HEK293 (cell line): ENCODE results near the gene UFM1.

Experiments
- CTCF ChIA-PET: fragments of 350-600 bp; formaldehyde crosslinking; extraction: SDS; loops from one replicate; lab custom pipeline; 2021; ENCODE audit warnings: antibody characterized with exemption; lab: Yijun Ruan, JAX
- POLR2A ChIA-PET: fragments of 300-600 bp; formaldehyde crosslinking; extraction: SDS; loops from one replicate; lab custom pipeline; 2020; ENCODE audit warnings: antibody characterized with exemption, inconsistent platforms; lab: Yijun Ruan, JAX
- H3K27ac ChIP-seq: fragments of 200-500 bp; sonication (Bioruptor generic); 2 replicates; pipeline ENCODE4 v1.5.1; 2014; ENCODE audit warnings: low read depth, low read length, control low read depth, inconsistent platforms; ENCODE audit errors: extremely low read depth
- H3K36me3 ChIP-seq, 2 experiments: fragments of 200-500 bp in 1 of 2; sonication (Bioruptor generic) in 1 of 2; 1 replicate in 1 of 2; 2 replicates in 1 of 2; pipeline ENCODE4 v1.5.1; 2014 to 2017; ENCODE audit warnings: inconsistent platforms in 2 of 2, low read length in 2 of 2; ENCODE audit not compliant: control insufficient read depth in 2 of 2, insufficient read depth in 1 of 2
- H3K4me1 ChIP-seq: fragments of 200-500 bp; sonication (Bioruptor generic); 2 replicates; pipeline ENCODE4 v1.5.1; 2014; ENCODE audit warnings: mild to moderate bottlenecking, low read length, inconsistent platforms; ENCODE audit not compliant: control insufficient read depth, insufficient read depth
- H3K4me3 ChIP-seq: 2 replicates; pipeline ENCODE4 v1.5.1; 2011; ENCODE audit warnings: low read depth, mild to moderate bottlenecking, control low read depth, low read length, moderate library complexity
- H3K9me3 ChIP-seq: fragments of 200-500 bp; sonication (Bioruptor generic); 2 replicates; pipeline ENCODE4 v1.5.1; 2014; ENCODE audit warnings: low read depth, low read length, inconsistent platforms; ENCODE audit not compliant: control insufficient read depth, insufficient read depth
- PRDM2 ChIP-seq: fragments of 450-650 bp; formaldehyde crosslinking; IDR thresholded peaks from 2 replicates; pipeline ENCODE4 v1.5.1; 2016; ENCODE audit warnings: missing biosample characterization, missing genetic modification characterization, borderline replicate concordance
- TCF7L2 ChIP-seq: IDR thresholded peaks from 2 replicates; pipeline ENCODE4 v1.6.1; 2011; ENCODE audit warnings: low read depth, mild to moderate bottlenecking, inconsistent platforms, low read length, moderate library complexity, borderline replicate concordance
- ZBTB21 ChIP-seq: fragments of 450-650 bp; formaldehyde crosslinking; IDR thresholded peaks from 2 replicates; pipeline ENCODE4 v1.5.1; 2017; ENCODE audit warnings: missing biosample characterization, missing genetic modification characterization
- ZBTB44 ChIP-seq: fragments of 450-650 bp; IDR thresholded peaks from 2 replicates; pipeline ENCODE4 v1.5.1; 2018; ENCODE audit warnings: missing biosample characterization, mild to moderate bottlenecking, missing genetic modification characterization
- ZNF169 ChIP-seq: fragments of 450-650 bp; formaldehyde crosslinking; IDR thresholded peaks from 2 replicates; pipeline ENCODE4 v1.5.1; 2016; ENCODE audit warnings: missing biosample characterization, missing genetic modification characterization
- ZNF488 ChIP-seq: fragments of 450-650 bp; formaldehyde crosslinking; IDR thresholded peaks from 2 replicates; pipeline ENCODE4 v1.5.1; 2016; ENCODE audit warnings: missing biosample characterization, missing genetic modification characterization
- ZNF561 ChIP-seq: fragments of 450-650 bp; IDR thresholded peaks from 2 replicates; pipeline ENCODE4 v1.5.1; 2018; ENCODE audit warnings: missing biosample characterization, missing genetic modification characterization, borderline replicate concordance
- ZNF600 ChIP-seq: fragments of 450-650 bp; formaldehyde crosslinking; IDR thresholded peaks from 2 replicates; pipeline ENCODE4 v1.5.1; 2016; ENCODE audit warnings: missing biosample characterization, missing genetic modification characterization
- ZNF623 ChIP-seq: fragments of 450-650 bp; formaldehyde crosslinking; IDR thresholded peaks from 2 replicates; pipeline ENCODE4 v1.5.1; 2016; ENCODE audit warnings: missing biosample characterization, missing genetic modification characterization
- ZNF654 ChIP-seq: fragments of 450-650 bp; formaldehyde crosslinking; IDR thresholded peaks from 2 replicates; pipeline ENCODE4 v1.5.1; 2016; ENCODE audit warnings: low read depth, missing biosample characterization, missing genetic modification characterization
- ZNF677 ChIP-seq: fragments of 450-650 bp; IDR thresholded peaks from 2 replicates; pipeline ENCODE4 v1.5.0; 2018; ENCODE audit warnings: missing biosample characterization, mild to moderate bottlenecking, missing genetic modification characterization, moderate library complexity
- ZNF76 ChIP-seq: fragments of 450-650 bp; formaldehyde crosslinking; IDR thresholded peaks from 2 replicates; pipeline ENCODE4; 2016; ENCODE audit warnings: low read depth, missing biosample characterization, missing genetic modification characterization, borderline replicate concordance
- ZSCAN4 ChIP-seq: fragments of 450-650 bp; formaldehyde crosslinking; IDR thresholded peaks from 2 replicates; pipeline ENCODE4 v1.5.1; 2017; ENCODE audit warnings: missing biosample characterization, missing genetic modification characterization
- TF ChIP-seq, protein P1 (sequence below): fragments of 450-650 bp; formaldehyde crosslinking; IDR thresholded peaks from 2 replicates; pipeline ENCODE4 v1.5.1; 2016; ENCODE audit warnings: missing biosample characterization, missing genetic modification characterization
- TF ChIP-seq, protein P2 (sequence below): fragments of 450-650 bp; formaldehyde crosslinking; IDR thresholded peaks from 2 replicates; pipeline ENCODE4 v1.5.1; 2016; ENCODE audit warnings: missing biosample characterization, missing genetic modification characterization
- TF ChIP-seq, protein P3 (sequence below): fragments of 450-650 bp; formaldehyde crosslinking; conservative IDR thresholded peaks from 2 replicates; pipeline ENCODE4 v1.5.1; 2016; ENCODE audit warnings: low read depth, missing biosample characterization, missing genetic modification characterization

UFM1 gene

GRCh38 chr13:38361542-38362262 is 12.1 kb downstream of the UFM1 start:
- Histone ChIP-seq H3K27ac (no peak overlapping the region), H3K36me3 (peaks cover 0 to 28% of the 10 kb centered on the region in 2 experiments; a peak in 2 of 3 replicates), H3K9me3 (no peaks in the 10 kb centered on the region), H3K4me3 (no peak overlapping the region), H3K4me1 (no peaks in the 10 kb centered on the region)
- TF ChIP-seq, protein P1, sequence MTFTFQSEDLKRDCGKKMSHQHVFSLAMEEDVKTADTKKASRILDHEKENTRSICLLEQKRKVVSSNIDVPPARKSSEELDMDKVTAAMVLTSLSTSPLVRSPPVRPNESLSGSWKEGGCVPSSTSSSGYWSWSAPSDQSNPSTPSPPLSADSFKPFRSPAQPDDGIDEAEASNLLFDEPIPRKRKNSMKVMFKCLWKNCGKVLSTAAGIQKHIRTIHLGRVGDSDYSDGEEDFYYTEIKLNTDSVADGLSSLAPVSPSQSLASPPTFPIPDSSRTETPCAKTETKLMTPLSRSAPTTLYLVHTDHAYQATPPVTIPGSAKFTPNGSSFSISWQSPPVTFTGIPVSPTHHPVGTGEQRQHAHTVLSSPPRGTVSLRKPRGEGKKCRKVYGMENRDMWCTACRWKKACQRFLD (tag by site-specific recombination), result no peak
- TF ChIP-seq ZNF677 (tag by site-specific recombination) (peak; percentile 49; the same call in 1 of the 2 replicates), ZBTB44 (tag by site-specific recombination) (no peak), ZNF76 (tag by site-specific recombination) (no peak), ZNF488 (tag by site-specific recombination) (no peak)
- TF ChIP-seq, protein P2, sequence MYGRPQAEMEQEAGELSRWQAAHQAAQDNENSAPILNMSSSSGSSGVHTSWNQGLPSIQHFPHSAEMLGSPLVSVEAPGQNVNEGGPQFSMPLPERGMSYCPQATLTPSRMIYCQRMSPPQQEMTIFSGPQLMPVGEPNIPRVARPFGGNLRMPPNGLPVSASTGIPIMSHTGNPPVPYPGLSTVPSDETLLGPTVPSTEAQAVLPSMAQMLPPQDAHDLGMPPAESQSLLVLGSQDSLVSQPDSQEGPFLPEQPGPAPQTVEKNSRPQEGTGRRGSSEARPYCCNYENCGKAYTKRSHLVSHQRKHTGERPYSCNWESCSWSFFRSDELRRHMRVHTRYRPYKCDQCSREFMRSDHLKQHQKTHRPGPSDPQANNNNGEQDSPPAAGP, result no peak
- POLR2A ChIA-PET, result no interaction called here
- CTCF ChIA-PET, result interaction anchor here (0.6 kb wide), 1 partner anchor 55 kb away, joined by 4 read pairs; no protein-coding TSS in a partner anchor

DNA sequence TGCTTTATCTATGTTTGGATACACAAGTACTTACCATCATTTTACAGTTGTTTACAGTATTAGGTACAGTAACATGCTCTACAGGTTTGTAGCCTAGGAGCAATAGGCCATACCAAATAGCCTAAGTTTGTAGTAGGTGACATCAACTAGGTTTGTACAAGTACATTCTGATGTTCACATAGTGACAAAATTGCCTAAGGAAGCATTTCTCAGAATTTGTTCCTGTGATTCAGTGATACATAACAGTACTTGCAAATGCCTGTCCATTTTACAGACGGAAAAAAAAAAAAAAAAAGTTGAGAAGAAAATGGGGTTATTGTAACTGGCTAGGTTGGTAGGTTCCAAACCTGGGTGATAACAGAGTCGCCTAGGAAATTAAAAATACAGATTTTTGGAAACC is 13.6 kb downstream of the UFM1 start:
- no peaks in the 10 kb centered on the region for H3K4me1 ChIP-seq
- no peak overlapping the region for H3K27ac ChIP-seq
- ChIA-PET CTCF (no interaction called here), POLR2A (no interaction called here)
- no peaks in the 10 kb centered on the region for H3K9me3 ChIP-seq
- no peak overlapping the region for H3K4me3 ChIP-seq
- peaks cover 0 to 25% of the 10 kb centered on the region in 2 experiments; a peak in 2 of 3 replicates for H3K36me3 ChIP-seq
- TF ChIP-seq ZBTB21 (tag by site-specific recombination), result no peak
- no peak for TF ChIP-seq ZNF76 (tag by site-specific recombination)
- no peak for TF ChIP-seq ZSCAN4 (tag by site-specific recombination)
- TF ChIP-seq, protein P3, sequence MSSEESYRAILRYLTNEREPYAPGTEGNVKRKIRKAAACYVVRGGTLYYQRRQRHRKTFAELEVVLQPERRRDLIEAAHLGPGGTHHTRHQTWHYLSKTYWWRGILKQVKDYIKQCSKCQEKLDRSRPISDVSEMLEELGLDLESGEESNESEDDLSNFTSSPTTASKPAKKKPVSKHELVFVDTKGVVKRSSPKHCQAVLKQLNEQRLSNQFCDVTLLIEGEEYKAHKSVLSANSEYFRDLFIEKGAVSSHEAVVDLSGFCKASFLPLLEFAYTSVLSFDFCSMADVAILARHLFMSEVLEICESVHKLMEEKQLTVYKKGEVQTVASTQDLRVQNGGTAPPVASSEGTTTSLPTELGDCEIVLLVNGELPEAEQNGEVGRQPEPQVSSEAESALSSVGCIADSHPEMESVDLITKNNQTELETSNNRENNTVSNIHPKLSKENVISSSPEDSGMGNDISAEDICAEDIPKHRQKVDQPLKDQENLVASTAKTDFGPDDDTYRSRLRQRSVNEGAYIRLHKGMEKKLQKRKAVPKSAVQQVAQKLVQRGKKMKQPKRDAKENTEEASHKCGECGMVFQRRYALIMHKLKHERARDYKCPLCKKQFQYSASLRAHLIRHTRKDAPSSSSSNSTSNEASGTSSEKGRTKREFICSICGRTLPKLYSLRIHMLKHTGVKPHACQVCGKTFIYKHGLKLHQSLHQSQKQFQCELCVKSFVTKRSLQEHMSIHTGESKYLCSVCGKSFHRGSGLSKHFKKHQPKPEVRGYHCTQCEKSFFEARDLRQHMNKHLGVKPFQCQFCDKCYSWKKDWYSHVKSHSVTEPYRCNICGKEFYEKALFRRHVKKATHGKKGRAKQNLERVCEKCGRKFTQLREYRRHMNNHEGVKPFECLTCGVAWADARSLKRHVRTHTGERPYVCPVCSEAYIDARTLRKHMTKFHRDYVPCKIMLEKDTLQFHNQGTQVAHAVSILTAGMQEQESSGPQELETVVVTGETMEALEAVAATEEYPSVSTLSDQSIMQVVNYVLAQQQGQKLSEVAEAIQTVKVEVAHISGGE (tag by site-specific recombination), result no peak
- TF ChIP-seq ZNF561 (tag by site-specific recombination), result no peak
- no peak for TF ChIP-seq ZNF169 (tag by site-specific recombination)
- no peak for TF ChIP-seq ZNF600 (tag by site-specific recombination)
- no peak for TF ChIP-seq PRDM2 (tag by site-specific recombination)
- no peak for TF ChIP-seq ZNF654 (tag by site-specific recombination)
- no peak for TF ChIP-seq TCF7L2
- no peak for TF ChIP-seq ZNF623 (tag by site-specific recombination)
